MM.1S (cell line): ENCODE results near the gene KPNA4.

ENCODE experiments used
- EZH2 ChIP-seq: fragments of 300-600 bp; sonication (generic); optimal IDR thresholded peaks from 2 replicates; pipeline ENCODE3; 2017; ENCODE audit warnings: low read depth, mild to moderate bottlenecking, antibody characterized with exemption, low read length, mixed read lengths
- TF ChIP-seq, protein P1 (sequence below): fragments of 300-600 bp; sonication (generic); IDR thresholded peaks from 2 replicates; pipeline ENCODE4 v1.5.1; 2016; ENCODE audit warnings: antibody characterized with exemption, low read length, mixed read lengths

DNA sequence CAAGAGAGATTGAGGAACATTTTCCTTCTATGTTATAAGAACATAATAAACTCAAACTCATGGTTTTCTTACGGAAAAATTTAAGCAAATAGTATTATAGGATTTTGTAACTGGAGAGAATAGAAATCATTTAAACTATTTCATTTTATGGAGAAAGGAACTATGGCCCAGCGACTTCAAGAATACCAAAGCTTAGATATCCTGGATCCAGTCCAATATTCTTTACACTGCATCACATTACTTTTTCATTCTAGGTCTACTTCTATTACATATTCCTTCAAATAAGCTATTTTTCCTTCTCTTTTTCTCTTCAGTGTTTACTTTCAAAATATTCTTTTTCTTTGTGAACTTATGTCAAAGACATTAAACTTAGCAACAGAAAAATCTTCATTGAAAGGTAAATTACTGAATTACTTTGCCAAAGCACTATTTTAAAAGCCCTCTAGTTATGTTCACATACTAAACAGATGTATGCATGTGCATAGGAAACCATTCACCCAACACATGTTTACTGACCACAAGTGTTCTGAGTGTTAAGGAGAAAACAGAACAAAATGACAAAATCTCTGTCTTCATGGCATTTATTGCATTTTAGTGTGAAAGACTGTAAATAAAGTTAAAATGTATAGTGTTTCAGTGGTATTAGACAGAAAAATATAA is 20.4 kb downstream of the KPNA4 start:
- no peak for TF ChIP-seq EZH2
- TF ChIP-seq, protein P1, sequence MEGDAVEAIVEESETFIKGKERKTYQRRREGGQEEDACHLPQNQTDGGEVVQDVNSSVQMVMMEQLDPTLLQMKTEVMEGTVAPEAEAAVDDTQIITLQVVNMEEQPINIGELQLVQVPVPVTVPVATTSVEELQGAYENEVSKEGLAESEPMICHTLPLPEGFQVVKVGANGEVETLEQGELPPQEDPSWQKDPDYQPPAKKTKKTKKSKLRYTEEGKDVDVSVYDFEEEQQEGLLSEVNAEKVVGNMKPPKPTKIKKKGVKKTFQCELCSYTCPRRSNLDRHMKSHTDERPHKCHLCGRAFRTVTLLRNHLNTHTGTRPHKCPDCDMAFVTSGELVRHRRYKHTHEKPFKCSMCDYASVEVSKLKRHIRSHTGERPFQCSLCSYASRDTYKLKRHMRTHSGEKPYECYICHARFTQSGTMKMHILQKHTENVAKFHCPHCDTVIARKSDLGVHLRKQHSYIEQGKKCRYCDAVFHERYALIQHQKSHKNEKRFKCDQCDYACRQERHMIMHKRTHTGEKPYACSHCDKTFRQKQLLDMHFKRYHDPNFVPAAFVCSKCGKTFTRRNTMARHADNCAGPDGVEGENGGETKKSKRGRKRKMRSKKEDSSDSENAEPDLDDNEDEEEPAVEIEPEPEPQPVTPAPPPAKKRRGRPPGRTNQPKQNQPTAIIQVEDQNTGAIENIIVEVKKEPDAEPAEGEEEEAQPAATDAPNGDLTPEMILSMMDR, result no peak
